GM18502 (cell line): ENCODE data around the gene HPCAL1.
"Not testable (repeated sequence)": the region's sequence is repeated elsewhere in the genome, so short reads cannot be mapped to it uniquely, and the experiment has no call there.

Experiments
- ATAC-seq: cut with Tn5 transposase; IDR thresholded peaks from one replicate; pipeline ENCODE4 v1.9.1; 2021; ENCODE audit warnings: mild to moderate bottlenecking; ENCODE audit not compliant: unreplicated experiment, poor library complexity

The HPCAL1 gene

DNA sequence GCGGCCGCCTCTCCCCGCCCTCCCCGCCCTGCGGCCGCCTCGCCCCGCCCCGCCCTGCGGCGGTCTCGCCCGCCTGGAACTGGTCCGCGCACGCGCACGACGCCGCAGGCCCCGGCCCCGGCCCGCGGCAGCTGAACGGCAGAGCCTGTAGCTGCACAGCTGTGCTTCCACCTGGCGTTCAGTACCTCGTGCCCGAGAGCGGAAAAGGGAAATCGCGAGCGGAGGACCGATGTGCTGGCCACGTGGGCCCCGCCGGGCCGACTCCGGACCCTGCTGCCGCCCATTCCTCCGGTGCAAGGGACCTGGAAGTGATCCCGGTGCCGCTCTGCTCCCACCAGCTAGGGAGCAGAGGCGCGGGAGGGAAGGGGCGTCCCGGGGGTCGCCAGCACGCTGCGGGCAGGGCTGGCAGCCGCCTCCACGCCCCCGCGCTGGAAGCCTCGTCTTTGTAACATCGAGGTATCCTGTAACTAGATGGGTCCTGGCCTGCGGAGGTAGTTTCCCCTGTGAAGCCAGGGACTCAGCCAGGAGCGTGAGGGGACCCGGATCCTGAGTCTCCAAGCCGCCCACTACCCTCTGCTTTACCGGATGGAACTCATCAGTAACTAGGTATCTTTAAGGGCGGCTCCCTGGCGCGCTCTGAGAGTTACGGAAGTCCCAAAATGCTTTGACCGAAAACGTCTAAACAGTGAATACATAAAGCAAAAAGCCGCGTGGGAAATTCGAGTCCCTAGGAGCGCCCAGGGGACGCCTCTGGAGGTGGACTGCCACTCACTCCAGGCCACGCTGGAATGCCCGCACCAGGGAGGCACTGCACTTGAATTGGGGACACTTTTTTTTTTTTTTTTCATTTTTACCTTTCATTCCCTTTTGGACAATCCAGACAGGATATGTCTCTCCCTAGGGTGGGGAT, 146.1 kb downstream of the HPCAL1 start:
- peak; percentile 62 for ATAC-seq

DNA sequence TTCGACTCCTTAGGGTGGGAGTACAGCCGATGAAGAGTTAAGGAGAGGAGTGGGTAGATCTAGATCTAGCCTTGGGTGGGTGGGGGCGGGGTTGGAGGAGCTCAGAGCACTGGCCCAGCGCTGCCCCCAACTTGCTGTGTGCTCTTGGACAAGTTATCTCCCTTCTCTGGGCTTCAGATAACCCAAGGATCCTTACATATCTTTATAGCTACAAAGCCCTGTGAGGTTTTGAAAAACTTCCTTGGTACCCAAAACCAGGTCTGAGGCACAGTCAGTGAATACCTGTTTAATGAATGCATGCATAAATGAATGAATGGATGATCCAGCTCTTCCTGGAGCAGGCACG, 146.8 kb downstream of the HPCAL1 start:
- no peak for ATAC-seq

DNA sequence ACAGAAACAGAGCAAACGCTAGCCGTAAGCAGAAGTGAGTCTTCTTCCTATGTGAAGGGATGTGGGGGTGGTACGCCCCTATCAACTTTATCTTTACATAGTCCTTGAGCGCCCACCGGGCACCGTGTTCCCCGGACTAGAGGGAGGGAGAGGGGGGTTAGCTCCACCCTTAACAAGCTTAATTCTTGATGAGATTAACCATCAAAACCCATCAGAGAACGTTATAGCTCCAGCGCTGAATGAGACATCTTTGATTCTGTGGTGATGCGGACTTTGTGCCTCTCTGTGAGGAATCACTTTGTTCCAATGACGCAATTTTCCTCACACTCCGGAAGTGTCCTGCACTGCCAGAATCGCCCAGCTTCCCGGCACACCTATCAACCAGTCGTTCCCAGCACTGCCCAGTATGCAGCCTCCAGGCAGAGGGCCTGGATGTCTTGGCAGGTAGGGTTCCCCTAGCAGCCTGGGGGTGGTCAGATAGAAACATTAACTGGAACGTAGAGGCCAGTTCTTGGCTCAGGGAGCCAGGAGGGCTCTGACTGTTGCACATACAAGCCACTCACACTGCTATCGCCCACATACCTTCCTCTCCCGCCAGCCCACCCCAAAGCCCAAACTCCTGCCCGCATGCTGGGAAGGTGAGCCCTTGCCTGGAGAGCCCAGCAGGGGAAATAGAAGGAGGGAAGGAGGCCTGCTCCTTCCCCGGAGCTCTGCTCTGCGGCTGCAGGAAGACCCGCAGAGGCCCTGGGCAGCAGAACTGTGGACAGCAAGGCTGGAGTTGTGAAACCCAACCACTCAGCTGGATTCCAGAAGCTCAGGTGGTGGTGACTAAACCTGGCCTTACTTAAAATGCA, 147.4 kb downstream of the HPCAL1 start:
- ATAC-seq, result no peak

DNA sequence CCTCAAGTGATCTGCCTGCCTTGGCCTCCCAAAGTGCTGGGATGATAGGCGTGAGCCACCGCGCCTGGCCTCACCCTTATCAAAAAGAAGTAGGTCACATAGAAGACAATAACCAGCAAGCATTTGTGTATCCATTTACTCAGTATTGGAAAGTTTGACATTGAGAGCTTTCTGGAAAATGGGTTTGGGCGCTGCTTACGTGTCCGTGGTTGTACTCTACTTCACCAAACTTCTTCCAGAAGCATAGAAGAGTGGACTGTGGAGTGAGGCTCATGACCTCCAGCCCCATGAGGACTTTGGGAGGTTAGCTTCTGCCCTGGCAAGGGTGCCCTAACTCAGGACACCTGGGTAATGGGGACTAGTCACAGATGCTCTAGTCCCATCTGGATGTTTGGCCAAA, 149.1 kb downstream of the HPCAL1 start:
- ATAC-seq, result no peak

DNA sequence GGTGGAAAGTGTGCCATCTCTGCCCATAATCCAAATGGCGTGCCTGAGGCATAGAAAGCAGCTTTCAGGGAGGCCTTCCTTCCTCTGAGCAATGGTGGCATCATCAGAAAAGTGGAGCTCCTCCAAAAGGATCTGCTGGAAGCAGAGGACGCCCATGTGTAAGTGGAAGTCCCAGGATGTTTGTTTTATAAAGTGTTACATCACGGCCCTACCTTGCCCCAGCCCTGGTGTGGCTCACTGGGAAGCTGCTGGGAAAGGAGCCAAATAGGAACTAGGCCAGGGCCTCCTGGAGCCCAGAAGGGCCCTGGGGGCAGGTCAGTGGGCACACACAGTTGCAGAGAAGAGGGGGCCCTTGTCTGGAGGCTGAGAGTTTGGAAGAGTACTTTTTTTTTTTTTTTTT, 149.6 kb downstream of the HPCAL1 start:
- no peak for ATAC-seq

DNA sequence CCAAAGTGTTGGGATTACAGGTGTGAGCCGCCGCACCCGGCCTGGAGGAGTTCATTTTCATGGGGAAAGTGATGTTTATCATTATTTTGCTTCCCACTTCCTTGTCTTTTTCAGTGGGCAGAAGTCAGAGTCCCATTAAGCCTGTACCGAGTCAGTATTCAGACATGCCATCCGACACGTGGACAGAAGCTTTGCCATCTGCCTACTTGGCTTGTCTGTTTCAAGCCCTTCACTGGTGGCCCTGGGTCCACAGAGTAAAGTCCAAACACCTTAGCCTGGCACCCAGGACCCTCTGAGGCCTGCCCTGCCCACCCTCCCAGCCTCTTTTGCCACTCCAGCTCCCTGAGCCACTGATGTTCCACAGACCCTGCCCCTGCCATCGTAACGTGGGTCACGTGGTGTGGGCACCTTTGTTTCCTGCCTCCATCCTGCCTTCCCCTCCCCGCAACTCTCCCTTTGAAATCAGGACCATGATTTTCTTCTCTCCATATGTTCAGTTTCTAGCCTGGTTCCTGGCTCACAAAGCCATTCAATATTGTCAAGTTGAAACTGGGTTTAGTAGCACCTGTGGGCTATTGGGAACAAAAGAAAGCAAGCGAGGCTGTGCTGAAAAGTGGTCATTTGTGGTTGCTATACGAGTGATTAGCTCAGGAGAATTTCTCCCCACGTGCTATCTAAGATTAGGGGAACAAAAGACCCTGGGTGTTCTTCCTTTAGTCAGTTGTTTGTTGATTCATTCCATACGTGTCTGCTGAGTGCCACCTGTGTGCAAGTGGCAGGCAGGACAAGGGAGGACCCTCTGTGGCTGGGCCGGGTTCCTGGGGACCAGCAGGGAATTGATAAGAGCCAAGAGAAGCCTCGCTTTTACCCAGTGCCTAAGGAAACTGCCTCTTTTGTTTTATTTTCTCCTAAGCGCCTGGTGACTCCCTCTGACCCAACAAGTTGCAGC, 150.5 kb downstream of the HPCAL1 start:
- no peak for ATAC-seq

DNA sequence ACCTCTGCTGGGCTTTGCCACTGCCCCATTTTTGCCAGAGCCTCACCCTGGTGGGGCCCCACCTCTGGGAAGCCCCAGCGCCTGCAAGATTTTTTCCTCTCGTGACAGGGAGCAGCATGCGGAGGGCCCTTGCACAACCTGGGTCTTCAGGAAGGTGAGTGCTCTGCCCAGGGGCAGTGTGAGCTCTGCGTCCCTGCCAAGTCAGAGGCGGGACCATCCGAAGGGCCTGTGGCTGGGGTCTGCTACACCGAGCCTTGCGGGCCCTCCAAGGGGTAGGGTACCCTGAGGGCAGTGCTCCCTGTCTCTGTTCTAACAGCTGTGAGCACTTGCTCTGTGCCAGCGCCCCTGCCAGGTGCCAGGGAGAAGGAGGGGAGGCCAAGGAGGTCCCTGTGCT, 151.2 kb downstream of the HPCAL1 start:
- ATAC-seq, result no peak

DNA sequence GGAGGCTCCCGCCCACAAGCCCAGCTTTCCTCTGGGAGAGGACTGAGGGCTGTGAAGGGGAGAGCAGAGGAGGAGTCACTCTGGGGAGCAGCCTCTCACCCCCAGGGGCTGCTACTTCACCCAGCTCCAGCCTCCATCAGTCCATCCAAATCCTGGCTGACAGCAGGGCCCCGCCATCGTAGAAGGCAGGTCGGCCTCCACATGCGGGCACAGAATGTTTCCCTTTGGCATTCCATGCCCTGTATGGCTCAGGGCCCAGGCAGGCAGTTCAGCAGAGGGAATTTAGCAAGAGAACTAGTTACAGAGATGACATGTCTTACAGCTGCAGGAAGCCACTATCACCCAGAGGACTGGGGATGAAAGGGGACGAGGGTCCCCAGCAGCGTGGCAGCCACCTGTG, 151.8 kb downstream of the HPCAL1 start:
- ATAC-seq, result no peak

DNA sequence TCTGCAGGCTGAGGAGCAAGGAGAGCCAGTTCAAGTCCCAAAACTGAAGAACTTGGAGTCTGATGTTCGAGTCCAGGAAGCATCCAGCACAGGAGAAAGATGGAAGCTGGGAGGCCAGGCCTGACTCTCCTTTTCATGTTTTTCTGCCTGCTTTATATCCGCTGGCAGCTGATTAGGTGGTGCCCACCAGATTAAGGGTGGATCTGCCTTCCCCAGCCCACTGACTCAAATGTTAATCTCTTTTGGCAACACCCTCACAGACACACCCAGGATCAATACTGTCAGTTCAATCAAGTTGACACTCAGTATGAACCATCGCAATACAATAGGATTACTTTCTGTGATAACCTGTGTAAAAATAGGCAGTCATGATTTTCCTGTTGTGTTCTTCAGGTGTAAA, 154.5 kb downstream of the HPCAL1 start:
- not testable (repeated sequence) for ATAC-seq

DNA sequence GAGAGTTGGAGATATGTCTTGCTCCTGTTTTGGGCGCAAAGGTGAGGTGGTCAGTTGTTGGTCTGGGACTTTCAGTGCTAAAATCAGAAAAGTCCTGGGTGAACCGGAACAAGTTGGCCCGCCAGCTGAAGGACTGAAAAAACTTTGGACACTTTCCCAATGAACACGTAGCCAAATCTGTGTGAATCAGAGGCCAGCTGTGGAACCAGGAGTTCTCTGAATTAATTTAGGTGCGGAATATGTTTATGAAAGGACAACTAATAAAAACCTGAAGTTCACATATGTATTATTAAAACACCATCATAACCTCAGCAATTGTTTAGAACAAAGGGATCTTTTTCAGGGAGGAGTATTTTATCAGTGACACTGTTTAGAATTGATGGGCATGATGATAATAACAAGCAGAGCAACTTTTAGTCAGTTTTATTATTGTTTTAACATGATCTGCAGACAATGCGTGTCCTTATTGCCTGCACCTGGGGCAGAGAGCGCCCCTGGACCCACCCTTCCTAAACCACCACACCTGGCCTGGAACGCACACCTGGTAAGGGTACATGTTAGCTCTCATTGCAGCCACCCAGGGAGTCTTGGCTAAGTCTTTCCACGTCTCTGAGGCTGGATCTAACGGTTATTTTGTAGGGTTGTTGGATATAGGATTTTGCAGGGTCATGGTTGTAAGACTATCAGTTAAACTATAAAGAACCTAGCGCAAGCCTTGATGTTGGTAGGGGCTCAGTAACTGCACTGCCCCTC, 155.3 kb downstream of the HPCAL1 start:
- no peak for ATAC-seq

DNA sequence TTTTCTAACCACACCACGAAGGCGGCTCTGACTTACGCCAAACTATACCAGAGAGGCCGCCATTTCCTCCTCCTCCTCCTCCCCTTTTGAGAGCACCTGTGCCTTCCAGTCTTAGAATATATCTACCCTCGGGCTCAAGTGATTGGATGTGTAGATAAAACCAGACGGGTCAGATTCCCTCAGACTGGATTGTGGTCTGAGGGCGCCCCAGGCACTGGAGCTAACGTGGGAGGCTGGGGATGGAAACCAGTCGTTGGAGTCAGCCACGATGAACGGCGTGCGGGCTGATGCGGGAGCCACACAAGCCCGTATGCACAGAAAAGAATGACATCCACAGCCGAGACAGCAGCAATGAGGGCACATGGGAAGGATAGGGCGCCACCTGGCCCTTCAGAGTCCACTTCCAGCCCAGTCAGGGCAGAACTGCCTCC, 157.7 kb downstream of the HPCAL1 start:
- no peak for ATAC-seq

DNA sequence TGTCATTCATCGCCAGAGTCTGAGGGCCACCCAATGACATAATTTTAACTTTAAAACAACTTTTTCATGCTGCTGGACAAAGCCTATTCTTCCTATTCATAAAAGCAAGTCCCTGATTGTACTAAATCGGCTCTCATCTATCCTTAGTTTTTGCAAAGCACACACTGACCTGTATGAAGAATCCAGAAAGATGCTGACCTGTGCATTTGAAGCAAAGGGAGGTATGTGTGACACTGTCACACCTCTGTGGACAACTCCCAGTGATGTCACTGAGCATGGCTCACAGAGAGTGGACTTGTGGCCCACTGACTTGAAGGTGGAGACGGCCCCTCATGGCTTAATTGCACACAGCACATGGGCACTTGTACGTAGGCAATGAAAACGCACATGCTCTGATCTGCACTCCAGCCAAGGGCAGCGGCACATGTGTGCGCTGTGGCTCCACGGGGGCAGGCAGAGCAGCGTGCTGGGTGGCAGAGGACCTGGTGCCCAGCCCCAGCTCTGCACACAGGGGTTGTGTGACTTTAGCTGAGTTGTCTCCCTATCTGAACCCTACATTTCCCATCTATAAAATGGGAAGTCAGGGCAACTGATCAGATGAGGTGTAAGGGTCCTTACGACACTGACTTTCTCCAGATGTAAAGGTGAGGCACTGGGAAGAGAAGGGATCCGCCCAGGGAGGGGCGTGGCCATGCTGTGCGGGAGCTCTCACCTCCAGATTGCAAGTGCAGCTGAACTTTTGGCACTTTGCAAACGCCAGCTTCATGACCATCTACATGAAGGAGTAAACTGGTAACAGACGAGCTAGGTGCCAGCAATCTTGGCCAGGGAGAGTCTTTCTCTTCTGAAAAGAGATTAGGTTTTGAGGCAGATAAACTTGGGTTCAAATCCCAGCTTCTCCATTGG, 159.7 kb downstream of the HPCAL1 start:
- ATAC-seq, result no peak

DNA sequence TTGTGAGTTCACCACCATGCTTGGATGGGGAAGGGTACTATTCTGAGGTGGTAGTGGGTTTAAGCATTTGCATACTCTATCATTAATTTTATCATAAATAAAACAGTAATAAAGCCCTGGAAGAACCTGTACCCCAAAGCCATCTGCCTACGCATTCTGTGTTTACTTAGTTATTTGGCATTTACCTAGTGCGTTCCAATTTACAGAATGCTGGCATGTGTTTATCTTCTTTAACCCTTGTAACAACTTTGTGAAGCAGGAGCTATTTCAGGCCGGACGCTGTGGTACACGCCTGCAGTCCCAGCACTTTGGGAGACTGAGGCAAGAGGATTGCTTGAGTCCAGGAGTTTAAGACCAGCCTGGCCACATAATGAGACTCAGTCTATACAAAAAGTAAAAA, 163.2 kb downstream of the HPCAL1 start:
- no peak for ATAC-seq

DNA sequence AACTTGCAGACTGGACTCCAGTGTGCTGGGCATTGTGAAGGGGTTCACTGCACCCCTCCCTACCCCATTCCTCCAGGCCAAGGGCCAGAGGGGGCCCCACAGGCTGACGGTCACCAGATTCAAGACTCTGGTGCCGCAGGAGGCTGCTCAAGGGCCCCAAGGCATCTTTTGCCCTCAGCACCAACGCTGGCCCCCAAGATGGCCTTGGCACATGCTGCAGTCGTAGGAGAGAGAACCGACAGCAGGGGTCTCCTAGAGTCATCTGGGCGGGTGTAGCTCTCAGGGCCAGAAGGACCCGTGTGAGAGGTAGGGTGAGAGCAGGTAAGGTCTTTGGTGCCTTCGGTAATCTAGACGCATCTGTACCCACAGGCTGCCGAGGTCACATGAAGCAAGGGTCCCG, 164.1 kb downstream of the HPCAL1 start:
- no peak for ATAC-seq

DNA sequence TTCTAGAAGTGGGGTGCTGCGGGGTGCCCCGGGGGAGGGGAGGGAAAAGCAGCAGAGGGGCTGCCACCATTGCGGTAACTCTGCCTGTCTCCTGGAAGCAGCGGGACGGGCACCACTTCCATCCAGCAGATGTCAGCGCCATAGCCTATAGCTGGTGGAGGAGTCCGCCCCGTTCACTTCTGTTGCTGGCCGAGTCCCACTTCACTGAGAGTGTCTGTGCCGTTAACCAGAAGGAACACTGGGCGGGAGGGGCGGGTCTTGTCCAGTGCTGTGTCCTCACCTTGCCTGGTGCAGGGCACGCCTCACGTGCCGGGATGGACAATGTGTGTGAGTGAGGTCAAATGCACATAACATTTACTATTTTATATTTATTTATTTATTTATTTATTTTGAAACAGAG, 164.7 kb downstream of the HPCAL1 start:
- no peak for ATAC-seq

DNA sequence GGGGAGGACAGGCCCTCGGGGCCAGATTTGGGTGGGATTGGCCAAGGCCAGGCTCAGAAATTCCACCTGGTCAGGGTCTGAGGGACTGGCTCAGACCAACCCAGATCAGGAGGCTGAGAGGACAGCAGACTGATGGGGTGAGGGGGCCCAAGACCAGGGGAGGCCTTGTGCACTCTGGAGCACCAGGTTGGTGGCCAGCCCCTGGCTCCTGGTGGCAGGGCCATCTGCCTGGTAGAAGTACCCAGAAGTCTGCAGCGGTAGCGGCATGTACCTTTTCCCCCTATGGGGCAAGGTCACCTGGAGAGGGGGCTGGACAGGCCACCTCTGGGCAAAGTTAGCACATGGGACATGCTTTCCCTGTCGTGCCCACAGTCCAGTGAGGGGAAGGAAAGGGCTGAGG, 166.6 kb downstream of the HPCAL1 start:
- ATAC-seq, result no peak

DNA sequence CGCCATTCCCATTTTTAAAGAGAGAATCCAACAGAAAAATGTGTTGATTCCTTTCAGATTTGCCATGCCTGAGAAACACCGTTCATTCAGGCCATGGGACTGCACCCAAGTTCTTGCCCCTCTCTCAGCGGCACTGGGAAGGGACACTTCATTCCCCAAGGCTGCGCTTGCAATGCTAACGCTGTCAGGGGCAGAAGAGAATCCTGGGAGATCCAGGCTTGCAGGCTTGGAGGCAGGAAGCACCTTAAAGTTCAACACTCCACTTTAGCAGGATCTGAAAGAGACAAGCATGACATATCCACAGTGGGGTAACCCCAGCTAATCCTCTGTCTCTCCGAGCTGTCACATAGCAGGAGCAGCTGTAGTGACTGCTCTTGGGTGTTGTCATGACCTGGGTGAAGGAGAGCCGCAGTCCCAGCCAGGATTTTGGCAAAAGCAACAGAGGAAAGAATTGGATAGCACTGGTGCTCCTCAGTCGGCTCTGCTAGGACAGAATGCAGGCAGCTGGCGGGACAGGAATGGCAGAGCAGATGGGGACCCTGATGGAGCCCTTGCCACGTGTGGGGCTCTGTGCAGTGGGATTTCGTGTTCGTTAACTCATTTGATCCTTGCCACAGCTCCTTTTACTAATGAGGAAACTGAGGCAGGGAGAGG, 167.4 kb downstream of the HPCAL1 start:
- no peak for ATAC-seq

DNA sequence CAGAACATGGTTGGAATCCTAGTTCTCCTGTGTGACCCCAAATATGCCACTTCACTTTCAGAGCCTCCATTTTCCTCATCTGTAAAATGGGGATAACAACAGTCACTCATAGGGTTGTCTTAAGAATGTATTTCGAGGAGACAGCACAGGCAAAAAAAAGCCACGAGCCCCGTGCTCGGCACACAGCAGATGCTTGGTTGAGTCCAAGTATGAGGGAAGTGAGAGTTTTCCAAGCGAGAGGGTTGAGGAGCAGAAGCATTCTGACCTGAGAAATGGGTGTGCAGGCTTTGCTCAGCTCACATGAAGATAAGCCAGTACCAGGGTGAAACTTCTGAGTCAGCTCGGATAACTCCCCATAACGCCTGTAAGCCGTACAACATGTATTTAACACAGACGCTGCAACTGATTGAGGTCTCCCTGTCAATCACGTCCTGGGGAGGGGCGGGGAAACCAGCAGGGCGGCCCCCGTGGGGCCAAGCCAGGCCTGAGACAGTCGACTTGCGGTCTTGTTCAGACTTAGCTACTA, 168.4 kb downstream of the HPCAL1 start:
- ATAC-seq, result no peak
